Skin epidermis (tissue), 12 donors: ENCODE measurements around the gene TMBIM1.

Source experiments
- H3K27ac ChIP-seq, 21 experiments: fragments of 200-600 bp; sonication (generic) in 11 of 21; one replicate each; pipeline ENCODE4 v1.5.0; 2020; ENCODE audit warnings: mild to moderate bottlenecking in 3 of 21, inconsistent platforms in 2 of 21, moderate library complexity in 2 of 21
- H3K4me3 ChIP-seq, 7 experiments: fragments of 200-600 bp; sonication (generic) in 2 of 7; one replicate each; pipeline ENCODE4 v1.5.0; 2020; ENCODE audit warnings: inconsistent platforms in 2 of 7, mild to moderate bottlenecking in 2 of 7, moderate library complexity in 1 of 7

Gene TMBIM1

DNA sequence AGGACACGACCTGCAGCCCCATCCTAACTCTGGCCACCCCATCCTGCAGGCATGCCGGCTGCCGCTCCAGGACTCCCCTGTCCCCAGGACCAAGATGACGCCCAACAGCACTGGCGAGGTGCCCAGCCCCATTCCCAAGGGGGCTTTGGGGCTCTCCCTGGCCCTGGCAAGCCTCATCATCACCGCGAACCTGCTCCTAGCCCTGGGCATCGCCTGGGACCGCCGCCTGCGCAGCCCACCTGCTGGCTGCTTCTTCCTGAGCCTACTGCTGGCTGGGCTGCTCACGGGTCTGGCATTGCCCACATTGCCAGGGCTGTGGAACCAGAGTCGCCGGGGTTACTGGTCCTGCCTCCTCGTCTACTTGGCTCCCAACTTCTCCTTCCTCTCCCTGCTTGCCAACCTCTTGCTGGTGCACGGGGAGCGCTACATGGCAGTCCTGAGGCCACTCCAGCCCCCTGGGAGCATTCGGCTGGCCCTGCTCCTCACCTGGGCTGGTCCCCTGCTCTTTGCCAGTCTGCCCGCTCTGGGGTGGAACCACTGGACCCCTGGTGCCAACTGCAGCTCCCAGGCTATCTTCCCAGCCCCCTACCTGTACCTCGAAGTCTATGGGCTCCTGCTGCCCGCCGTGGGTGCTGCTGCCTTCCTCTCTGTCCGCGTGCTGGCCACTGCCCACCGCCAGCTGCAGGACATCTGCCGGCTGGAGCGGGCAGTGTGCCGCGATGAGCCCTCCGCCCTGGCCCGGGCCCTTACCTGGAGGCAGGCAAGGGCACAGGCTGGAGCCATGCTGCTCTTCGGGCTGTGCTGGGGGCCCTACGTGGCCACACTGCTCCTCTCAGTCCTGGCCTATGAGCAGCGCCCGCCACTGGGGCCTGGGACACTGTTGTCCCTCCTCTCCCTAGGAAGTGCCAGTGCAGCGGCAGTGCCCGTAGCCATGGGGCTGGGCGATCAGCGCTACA, 29.4 kb downstream of the TMBIM1 start:
- H3K27ac ChIP-seq, result peak overlapping the region in 2 of 21 experiments; percentile 21 to 30

GRCh38 chr2:218262237-218262600, 30.1 kb downstream of the TMBIM1 start:
- H3K27ac ChIP-seq, result peak overlapping the region in 4 of 21 experiments; percentile 26 to 54 (median 38)
- no peak overlapping the region for H3K4me3 ChIP-seq

More for the DNA sequence above, 29.4 kb downstream of the TMBIM1 start:
- H3K4me3 ChIP-seq, result no peak overlapping the region

- peak overlapping the region in 8 of 21 experiments; percentile 24 to 58 (median 46) for H3K27ac ChIP-seq
- no peak overlapping the region for H3K4me3 ChIP-seq
Measured at GRCh38 chr2:218261423-218262236, 30.7 kb downstream of the TMBIM1 start.

GRCh38 chr2:218260742-218261422, 31.4 kb downstream of the TMBIM1 start, which contains the start of gene GPBAR1:
GPBAR1 (plus strand) TSS chr2:218261015; CDS start chr2:218262725, 1,710 bp downstream.
- H3K4me3 ChIP-seq, result no peak within 1 kb of the TSS
- peak within 1 kb of the TSS in 13 of 21 experiments; percentile 5 to 75 (median 54) for H3K27ac ChIP-seq

DNA sequence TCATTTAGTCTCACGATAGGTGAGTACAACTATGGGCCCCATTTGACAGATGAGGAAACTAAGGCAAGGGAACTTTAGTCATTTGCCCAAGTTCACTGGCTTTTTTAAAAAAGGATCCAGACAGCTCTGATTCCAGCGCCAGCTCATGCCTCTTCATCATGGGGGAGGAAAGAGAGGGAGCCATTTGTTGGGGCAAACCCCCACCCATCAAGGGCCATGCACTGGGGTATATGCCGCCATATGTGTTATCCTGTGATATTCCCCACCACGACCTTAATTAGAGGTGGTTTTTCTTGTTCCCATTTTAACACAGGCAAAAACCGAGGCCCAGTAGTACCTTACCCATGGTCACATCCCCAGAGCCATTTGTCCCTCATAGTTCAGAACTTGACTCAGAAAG, 32.1 kb downstream of the TMBIM1 start:
- Histone ChIP-seq H3K27ac (peak overlapping the region in 8 of 21 experiments; percentile 20 to 75 (median 56)), H3K4me3 (no peak overlapping the region)

DNA sequence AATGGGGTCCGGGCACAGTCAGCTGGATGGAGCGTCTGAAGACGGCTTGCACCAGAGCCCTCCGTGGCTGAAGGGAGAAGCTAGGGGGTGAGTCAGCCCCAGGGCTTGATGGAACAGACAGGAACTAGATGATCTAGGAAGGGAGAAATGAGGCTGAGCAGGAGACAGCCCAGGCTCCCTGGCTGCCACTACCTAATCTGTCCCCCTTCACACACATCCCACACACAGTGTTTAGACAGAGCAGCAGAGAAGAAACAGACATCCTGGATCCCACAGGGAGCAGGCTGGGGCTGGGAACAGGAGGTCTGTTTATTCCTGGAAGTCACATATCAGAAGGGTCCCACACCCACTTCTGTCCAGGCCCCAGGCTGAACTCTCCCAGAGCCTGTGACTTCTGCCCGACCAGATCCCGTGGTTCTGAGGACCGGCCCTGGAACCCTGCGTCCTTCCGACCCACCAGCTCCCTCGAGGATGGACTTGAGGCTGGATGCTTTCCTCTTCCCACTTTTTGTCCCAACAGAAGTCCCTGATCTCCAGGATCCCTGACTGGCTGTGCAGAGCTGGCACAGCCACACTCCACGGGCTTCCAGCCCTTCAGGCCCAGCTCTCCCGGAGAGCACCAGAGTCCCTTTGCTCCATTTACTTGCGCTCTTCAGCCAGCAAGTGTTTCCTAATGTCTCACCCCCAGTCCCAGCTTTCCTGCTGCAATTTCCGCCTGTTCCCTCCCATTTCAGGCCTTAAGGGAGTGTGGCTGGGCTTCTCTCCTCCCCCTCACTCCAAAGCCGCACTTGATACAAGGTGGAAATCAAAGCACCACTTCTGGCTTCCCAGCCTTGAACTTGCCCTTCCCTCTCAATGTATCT, 33.0 kb downstream of the TMBIM1 start:
- H3K4me3 ChIP-seq, result no peak overlapping the region
- peak overlapping the region in 16 of 21 experiments; percentile 4 to 76 (median 56) for H3K27ac ChIP-seq

GRCh38 chr2:218257390-218257981, 34.8 kb downstream of the TMBIM1 start:
- H3K27ac ChIP-seq, result peak overlapping the region in 13 of 21 experiments; percentile 20 to 75 (median 46)

GRCh38 chr2:218256612-218257350, 35.5 kb downstream of the TMBIM1 start:
- Histone ChIP-seq H3K4me3 (no peak overlapping the region), H3K27ac (peak overlapping the region in 9 of 21 experiments; percentile 20 to 75 (median 46))

More at GRCh38 chr2:218257390-218257981, 34.8 kb downstream of the TMBIM1 start:
- H3K4me3 ChIP-seq, result no peak overlapping the region

- Histone ChIP-seq H3K27ac (peak overlapping the region in 1 of 21 experiments; percentile 14), H3K4me3 (no peak overlapping the region)
Measured at GRCh38 chr2:218255446-218255845, 36.9 kb downstream of the TMBIM1 start.

DNA sequence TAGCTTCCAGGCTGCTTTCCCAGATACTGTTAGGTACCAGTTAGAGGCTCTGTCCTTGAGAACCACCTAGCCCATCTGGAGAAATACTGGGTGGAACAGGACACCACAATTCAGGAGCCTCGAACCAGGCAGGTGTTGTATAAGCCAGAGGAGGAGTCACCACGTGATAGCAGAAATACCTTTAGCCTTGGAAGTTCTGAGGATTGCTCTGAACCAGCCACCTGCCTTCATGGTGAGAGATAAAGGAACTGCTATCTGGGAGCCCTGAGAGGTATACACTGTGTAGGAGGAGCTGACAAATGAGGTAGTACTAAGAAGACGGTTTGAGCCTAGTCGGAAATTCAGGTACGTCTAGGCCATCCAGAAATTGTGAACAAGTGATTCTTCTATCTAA, 39.1 kb downstream of the TMBIM1 start:
- no peak overlapping the region for H3K4me3 ChIP-seq

GRCh38 chr2:218252509-218253231, 39.6 kb downstream of the TMBIM1 start:
- peak overlapping the region in 7 of 21 experiments; percentile 2 to 61 (median 26) for H3K27ac ChIP-seq
- no peak overlapping the region for H3K4me3 ChIP-seq

More for the DNA sequence above, 39.1 kb downstream of the TMBIM1 start:
- H3K27ac ChIP-seq, result peak overlapping the region in 3 of 21 experiments; percentile 2 to 28 (median 11)

DNA sequence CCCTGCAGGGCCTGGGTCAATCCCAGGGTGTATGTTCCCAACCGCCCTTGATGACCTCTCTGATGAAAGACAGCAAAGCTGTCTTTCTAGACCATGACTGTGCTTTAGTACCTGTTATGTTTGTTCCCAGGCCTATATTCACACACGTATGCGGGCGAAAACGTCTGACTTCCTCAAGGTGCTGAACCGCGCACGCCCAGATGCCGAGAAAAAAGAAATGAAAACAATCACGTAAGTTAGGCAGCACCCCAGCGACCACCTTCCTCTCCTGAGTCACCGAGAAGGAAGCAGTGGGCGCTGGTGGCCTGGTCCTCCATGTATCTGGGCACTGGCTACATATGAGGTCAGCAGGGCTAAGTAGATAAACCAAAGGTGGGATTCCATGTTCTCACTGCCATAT, 42.6 kb downstream of the TMBIM1 start:
- Histone ChIP-seq H3K27ac (peak overlapping the region in 1 of 21 experiments; percentile 5), H3K4me3 (no peak overlapping the region)

DNA sequence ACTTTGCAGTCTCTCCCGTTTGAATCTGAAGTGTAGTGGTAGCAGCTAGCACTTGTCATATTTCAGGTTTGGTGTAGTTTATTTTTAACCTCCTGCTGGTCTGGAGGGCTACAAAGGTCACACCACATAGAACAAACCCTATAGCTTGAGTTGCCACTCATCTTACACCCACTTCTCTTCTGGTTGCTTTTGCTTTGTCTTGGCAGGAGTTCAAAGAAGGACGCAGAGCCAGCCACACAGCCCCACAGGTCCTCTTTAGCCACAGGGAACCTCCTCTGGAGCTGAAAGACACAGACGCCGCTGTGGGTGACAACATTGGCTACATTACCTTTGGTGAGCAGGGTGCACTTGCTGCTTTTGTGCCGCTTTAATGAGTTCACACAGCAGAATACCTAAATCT, 47.1 kb downstream of the TMBIM1 start:
- Histone ChIP-seq H3K4me3 (no peak overlapping the region), H3K27ac (peak overlapping the region in 1 of 21 experiments; percentile 11)

- H3K27ac ChIP-seq, result peak overlapping the region in 2 of 21 experiments; percentile 22 to 25
- no peak overlapping the region for H3K4me3 ChIP-seq
Measured at GRCh38 chr2:218244665-218245064, 47.6 kb downstream of the TMBIM1 start.

DNA sequence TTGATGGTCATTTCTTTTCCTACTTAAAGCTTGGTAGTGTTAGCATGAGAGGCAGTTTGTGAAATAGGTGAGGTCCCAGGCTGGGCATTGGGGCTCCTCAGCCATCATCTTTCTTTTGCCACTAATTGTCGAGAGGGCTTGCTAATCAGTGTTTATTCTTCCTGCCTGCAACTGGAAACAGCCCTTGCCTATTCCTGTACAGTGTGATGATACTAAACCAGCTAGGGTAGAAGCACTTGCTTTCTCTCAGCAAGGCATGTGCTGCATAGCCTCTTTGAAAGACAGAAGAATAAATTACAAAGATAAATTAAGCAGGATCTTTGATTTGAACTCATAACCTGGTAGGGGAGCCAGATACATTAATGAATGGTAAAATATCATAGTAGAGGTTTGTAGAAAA, 48.1 kb downstream of the TMBIM1 start:
- Histone ChIP-seq H3K27ac (peak overlapping the region in 2 of 21 experiments; percentile 1 to 25), H3K4me3 (no peak overlapping the region)

- no peak overlapping the region for H3K27ac ChIP-seq
- H3K4me3 ChIP-seq, result no peak overlapping the region
Measured at GRCh38 chr2:218238887-218239286, 53.4 kb downstream of the TMBIM1 start.

- H3K4me3 ChIP-seq, result no peak overlapping the region
- H3K27ac ChIP-seq, result no peak overlapping the region
Measured at GRCh38 chr2:218236829-218237228, 55.5 kb downstream of the TMBIM1 start.
